Mesenchymal stem cell (in vitro differentiated cells and primary cell): ENCODE data around the gene MXD4.

Experiments
- DNase-seq: peaks from one replicate; pipeline ENCODE4 v3.0.0-alpha.2; 2013
- H2AFZ ChIP-seq: one replicate; pipeline ENCODE4 v1.6.1; 2013; ENCODE audit warnings: low read depth, mild to moderate bottlenecking, control low read depth, inconsistent platforms, low read length, moderate library complexity
- H2AK5ac ChIP-seq: 2 replicates; pipeline ENCODE4 v1.6.1; 2013; ENCODE audit warnings: low read length, moderate library complexity, mild to moderate bottlenecking, inconsistent platforms; ENCODE audit not compliant: severe bottlenecking
- H2BK120ac ChIP-seq: one replicate; pipeline ENCODE4 v1.6.1; 2013; ENCODE audit warnings: low read depth, mild to moderate bottlenecking, inconsistent platforms, low read length, moderate library complexity
- H2BK12ac ChIP-seq, 2 experiments: one replicate each; pipeline ENCODE4 v1.6.1; 2013; ENCODE audit warnings: inconsistent platforms in 2 of 2, low read length in 2 of 2, mild to moderate bottlenecking in 2 of 2, moderate library complexity in 2 of 2, control low read depth in 1 of 2
- H2BK15ac ChIP-seq: one replicate; pipeline ENCODE4 v1.6.1; 2013; ENCODE audit warnings: mild to moderate bottlenecking, low read depth, inconsistent platforms; ENCODE audit not compliant: poor library complexity, severe bottlenecking
- H2BK5ac ChIP-seq: 2 replicates; pipeline ENCODE4 v1.6.1; 2013; ENCODE audit warnings: low read depth, mild to moderate bottlenecking, low read length, control low read depth, inconsistent platforms; ENCODE audit not compliant: poor library complexity, severe bottlenecking
- H3K14ac ChIP-seq, 2 experiments: one replicate each; pipeline ENCODE4 v1.6.1; 2013; ENCODE audit warnings: inconsistent platforms in 2 of 2, low read length in 2 of 2, control low read depth in 1 of 2, mild to moderate bottlenecking in 1 of 2, moderate library complexity in 1 of 2
- H3K18ac ChIP-seq, 2 experiments: one replicate each; pipeline ENCODE4 v1.6.1; 2013; ENCODE audit warnings: inconsistent platforms in 2 of 2, low read length in 2 of 2, control low read depth in 1 of 2, low read depth in 1 of 2, mild to moderate bottlenecking in 1 of 2
- H3K23ac ChIP-seq, 2 experiments: one replicate each; pipeline ENCODE4 v1.6.1; 2013; ENCODE audit warnings: inconsistent platforms in 2 of 2, low read length in 2 of 2, mild to moderate bottlenecking in 2 of 2, moderate library complexity in 2 of 2, control low read depth in 1 of 2
- H3K27ac ChIP-seq: 2 replicates; pipeline ENCODE4 v1.5.1; 2013; ENCODE audit warnings: mild to moderate bottlenecking, moderate library complexity, low read length, control low read depth, inconsistent platforms; ENCODE audit not compliant: poor library complexity, severe bottlenecking
- H3K27me3 ChIP-seq, 2 experiments: 2 replicates each; pipeline versions ENCODE4 v1.6.1 to v1.7.0; 2013; ENCODE audit warnings: low read length in 2 of 2, mild to moderate bottlenecking in 2 of 2, moderate library complexity in 2 of 2, control low read depth in 1 of 2, inconsistent platforms in 1 of 2; ENCODE audit not compliant: control insufficient read depth in 1 of 2, insufficient read depth in 1 of 2
- H3K36me3 ChIP-seq, 2 experiments: 2 replicates each; pipeline versions ENCODE4 v1.6.1 to v1.7.0; 2013; ENCODE audit warnings: low read length in 2 of 2, control low read depth in 1 of 2, inconsistent platforms in 1 of 2, low read depth in 1 of 2, mild to moderate bottlenecking in 1 of 2; ENCODE audit not compliant: insufficient read depth in 2 of 2, control insufficient read depth in 1 of 2
- H3K4ac ChIP-seq, 2 experiments: one replicate each; pipeline ENCODE4 v1.6.1; 2013; ENCODE audit warnings: inconsistent platforms in 2 of 2, low read length in 2 of 2, mild to moderate bottlenecking in 2 of 2, moderate library complexity in 2 of 2, control low read depth in 1 of 2, low read depth in 1 of 2
- H3K4me1 ChIP-seq: 2 replicates; pipeline ENCODE4 v1.6.1; 2013; ENCODE audit warnings: low read depth, low read length, control low read depth; ENCODE audit not compliant: control insufficient read depth, insufficient read depth
- H3K4me2 ChIP-seq: 2 replicates; pipeline ENCODE4 v1.6.1; 2013; ENCODE audit warnings: low read length, mild to moderate bottlenecking, inconsistent platforms; ENCODE audit not compliant: poor library complexity, severe bottlenecking
- H3K4me3 ChIP-seq, 2 experiments: 2 replicates each; pipeline versions ENCODE4 v1.5.1 to v1.7.0; 2013; ENCODE audit warnings: low read length in 2 of 2, mild to moderate bottlenecking in 2 of 2, control low read depth in 1 of 2, low read depth in 1 of 2; ENCODE audit not compliant: insufficient read depth in 1 of 2
- H3K79me1 ChIP-seq: replicated peaks from 2 replicates; pipeline ENCODE4 v1.6.1; 2013; ENCODE audit warnings: mild to moderate bottlenecking, control low read depth, low read length, inconsistent platforms; ENCODE audit not compliant: poor library complexity, severe bottlenecking
- H3K9ac ChIP-seq: 2 replicates; pipeline ENCODE4 v1.7.0; 2013; ENCODE audit warnings: mild to moderate bottlenecking, low read length, moderate library complexity
- H3K9me3 ChIP-seq: 2 replicates; pipeline ENCODE4 v1.7.0; 2013; ENCODE audit warnings: mild to moderate bottlenecking, low read length; ENCODE audit not compliant: control insufficient read depth
- H4K8ac ChIP-seq: one replicate; pipeline ENCODE4 v1.6.1; 2013; ENCODE audit warnings: inconsistent platforms, mild to moderate bottlenecking, low read length, moderate library complexity
- H4K91ac ChIP-seq: one replicate; pipeline ENCODE4 v1.6.1; 2013; ENCODE audit warnings: mild to moderate bottlenecking, low read length, inconsistent platforms
- WGBS: methylation state at CpG from one replicate; pipeline ENCODE4 v1.1.7; 2013; ENCODE audit warnings: mixed read lengths; 5-methylcytosine and 5-hydroxymethylcytosine counted together

MXD4 gene

DNA sequence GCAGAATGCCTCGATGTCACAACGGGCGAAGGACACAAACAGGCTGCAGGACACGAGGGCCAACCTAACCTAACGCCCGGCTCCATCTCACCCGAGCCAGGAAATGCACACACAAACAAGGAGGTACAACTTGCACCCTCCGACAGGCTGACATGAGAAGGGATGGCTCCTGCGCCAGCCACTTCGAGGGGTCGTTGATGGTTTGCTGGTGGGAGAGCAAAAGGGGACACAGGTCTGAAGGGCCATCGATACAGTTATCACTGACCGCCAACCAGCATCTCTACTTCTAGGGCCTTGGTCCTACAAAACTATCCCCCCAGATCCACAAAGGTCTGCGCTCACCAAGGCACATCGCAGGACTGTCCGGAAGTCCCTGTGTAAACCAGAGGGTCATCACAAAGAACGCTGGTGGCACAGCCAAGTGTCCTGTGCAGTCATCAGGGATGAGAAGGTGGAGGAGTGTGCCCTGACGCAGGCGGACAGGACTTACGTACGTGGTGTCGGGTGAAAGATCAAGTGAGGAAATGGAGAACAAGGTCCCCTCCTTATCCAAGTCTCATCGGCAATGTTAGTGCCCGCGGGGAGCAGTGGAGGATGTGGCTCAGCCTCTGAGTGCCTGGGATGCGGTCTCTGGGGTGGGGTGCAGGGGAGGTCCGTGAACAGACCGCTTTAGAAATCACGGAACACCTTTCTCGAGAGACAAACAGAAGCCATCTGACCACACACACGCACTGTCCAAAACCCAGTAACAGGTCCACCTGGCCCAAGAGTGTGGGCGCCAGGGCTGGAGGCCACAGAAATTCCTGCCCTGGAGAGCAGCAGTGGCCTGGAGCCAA lies 7.0 kb downstream of the MXD4 start:
- H4K91ac ChIP-seq = no peak overlapping the region
- H3K9ac ChIP-seq = no peak overlapping the region
- H3K4ac ChIP-seq = no peak overlapping the region
- H3K9me3 ChIP-seq = no peaks in the 10 kb centered on the region
- no peak overlapping the region for H2BK120ac ChIP-seq
- H2BK5ac ChIP-seq = no peak overlapping the region
- H2BK12ac ChIP-seq = no peak overlapping the region
- no peak for DNase-seq
- H3K36me3 ChIP-seq = peaks cover 56 to 96% of the 10 kb centered on the region in 2 experiments
- H3K23ac ChIP-seq = no peak overlapping the region
- H3K4me1 ChIP-seq = peaks cover 38% of the 10 kb centered on the region
- H4K8ac ChIP-seq = no peak overlapping the region
- no peak overlapping the region for H2AK5ac ChIP-seq
- 95% methylated on average over 32 of the region's 32 CpGs for WGBS
- peaks cover 52% of the 10 kb centered on the region for H3K79me1 ChIP-seq
- H3K14ac ChIP-seq = no peak overlapping the region
- H3K27me3 ChIP-seq = no peaks in the 10 kb centered on the region
- H3K18ac ChIP-seq = no peak overlapping the region
- H3K27ac ChIP-seq = no peak overlapping the region
- H2BK15ac ChIP-seq = no peak overlapping the region
- H3K4me2 ChIP-seq = no peak overlapping the region
- H2AFZ ChIP-seq = no peak overlapping the region
- H3K4me3 ChIP-seq = no peak overlapping the region

DNA sequence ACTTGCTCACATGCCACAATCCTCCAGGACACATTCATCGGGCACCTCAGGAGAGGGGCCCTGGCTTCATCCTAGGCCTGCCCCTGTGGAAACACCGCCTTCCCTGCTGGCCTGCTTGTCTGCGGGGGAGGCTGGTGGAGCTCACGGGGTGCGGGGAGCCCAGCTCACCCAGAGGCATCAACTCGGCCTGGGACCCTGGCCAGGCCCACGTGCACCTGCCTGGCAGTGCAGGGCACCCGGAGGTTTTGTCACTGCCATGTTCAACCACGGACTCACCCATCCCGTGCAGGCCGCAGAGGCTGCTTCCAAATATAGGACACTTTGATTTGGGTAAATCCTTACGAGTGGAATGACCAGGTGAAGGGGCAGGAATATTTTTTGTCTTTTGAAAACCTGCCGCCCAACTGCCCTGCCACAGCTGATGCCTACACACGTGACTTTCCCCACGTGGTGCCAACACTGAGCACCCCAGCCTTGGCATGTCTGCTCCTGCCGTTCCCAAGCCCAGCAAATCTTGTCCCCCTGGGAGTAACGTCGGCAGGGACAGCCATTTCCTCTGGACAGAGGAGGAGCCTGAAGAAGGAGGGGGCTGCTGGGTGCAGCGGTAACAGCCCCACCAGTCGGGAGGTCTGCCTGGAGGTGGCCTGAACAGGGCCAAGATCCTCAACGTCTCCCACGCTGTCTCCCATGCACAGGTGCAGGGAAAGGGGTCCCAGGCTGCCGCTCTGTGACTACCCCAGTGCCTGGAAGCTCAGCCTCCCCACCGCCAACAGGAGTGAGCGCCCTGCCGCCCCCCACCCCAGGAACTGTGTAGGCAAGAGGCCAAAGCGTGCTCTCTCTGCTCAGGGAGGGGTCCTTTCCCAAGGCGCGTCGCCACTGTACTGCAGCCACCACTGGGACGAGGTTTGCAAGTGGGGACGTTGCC lies 8.5 kb downstream of the MXD4 start:
- no peak for DNase-seq
- H2BK120ac ChIP-seq = no peak overlapping the region
- H3K4ac ChIP-seq = no peak overlapping the region
- no peak overlapping the region for H3K9ac ChIP-seq
- no peak overlapping the region for H3K18ac ChIP-seq
- H3K23ac ChIP-seq = no peak overlapping the region
- no peak overlapping the region for H3K4me2 ChIP-seq
- no peak overlapping the region for H4K91ac ChIP-seq
- no peak overlapping the region for H3K4me3 ChIP-seq
- H3K4me1 ChIP-seq = peaks cover 23% of the 10 kb centered on the region
- peaks cover 60% of the 10 kb centered on the region for H3K79me1 ChIP-seq
- no peak overlapping the region for H2BK15ac ChIP-seq
- no peak overlapping the region for H2AK5ac ChIP-seq
- H2BK12ac ChIP-seq = no peak overlapping the region
- no peak overlapping the region for H3K14ac ChIP-seq
- H3K9me3 ChIP-seq = no peaks in the 10 kb centered on the region
- H4K8ac ChIP-seq = no peak overlapping the region
- H2AFZ ChIP-seq = no peak overlapping the region
- H3K27ac ChIP-seq = no peak overlapping the region
- H3K36me3 ChIP-seq = peaks cover 69 to 96% of the 10 kb centered on the region in 2 experiments
- WGBS = 92% methylated on average over 32 of the region's 32 CpGs
- no peaks in the 10 kb centered on the region for H3K27me3 ChIP-seq
- no peak overlapping the region for H2BK5ac ChIP-seq

DNA sequence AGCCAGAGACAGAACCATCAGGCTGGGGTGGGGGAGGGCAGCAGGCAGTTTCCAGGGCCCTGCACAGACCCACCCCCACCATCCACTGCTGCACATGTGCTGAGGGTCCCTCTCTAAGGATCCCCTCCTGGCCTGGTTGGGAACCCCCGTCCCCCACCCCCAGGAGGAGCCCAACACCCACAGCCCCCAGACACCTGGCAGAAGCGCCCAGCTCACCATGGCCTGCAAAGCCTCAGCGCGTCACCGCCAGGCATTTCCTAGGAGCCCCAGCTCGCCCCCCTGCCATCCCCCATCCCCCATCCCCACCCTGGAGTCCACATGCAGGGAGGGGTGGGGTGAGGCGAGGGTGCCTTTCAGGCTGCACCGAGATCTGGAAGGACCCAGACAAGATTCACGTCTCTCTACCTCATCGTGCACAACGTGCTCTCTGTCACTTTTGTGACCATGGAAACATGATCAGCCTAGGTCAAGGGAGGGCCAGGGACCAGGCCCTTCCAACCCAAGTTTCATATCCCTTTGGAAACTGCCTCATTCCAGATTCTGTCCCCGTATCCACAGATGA lies 9.3 kb downstream of the MXD4 start:
- Histone ChIP-seq H3K4ac (no peak overlapping the region), H3K14ac (no peak overlapping the region), H2AK5ac (no peak overlapping the region), H3K79me1 (peaks cover 57% of the 10 kb centered on the region), H3K36me3 (peaks cover 65 to 96% of the 10 kb centered on the region in 2 experiments), H3K27me3 (no peaks in the 10 kb centered on the region), H2BK5ac (no peak overlapping the region), H2BK12ac (no peak overlapping the region), H3K23ac (no peak overlapping the region), H3K4me3 (no peak overlapping the region), H2BK15ac (no peak overlapping the region), H3K27ac (no peak overlapping the region), H2AFZ (no peak overlapping the region), H2BK120ac (no peak overlapping the region), H3K9me3 (no peaks in the 10 kb centered on the region), H4K8ac (no peak overlapping the region), H4K91ac (no peak overlapping the region), H3K18ac (no peak overlapping the region), H3K9ac (no peak overlapping the region), H3K4me2 (no peak overlapping the region), H3K4me1 (peaks cover 16% of the 10 kb centered on the region)
- no peak for DNase-seq
- 91% methylated on average over 10 of the region's 12 CpGs for WGBS
